ENCODE measurements around the gene HIVEP1. TPM values are rescaled to one million over a fixed set of nuclear protein-coding genes. Genes with fewer than 3 reads are reported as not detected.
A peak's percentile ranks its signal among the peaks of the same experiment; 100 is the strongest.

Gene HIVEP1
- total RNA-seq, 1 donor from 2014 or later, result 27.8 TPM

DNA sequence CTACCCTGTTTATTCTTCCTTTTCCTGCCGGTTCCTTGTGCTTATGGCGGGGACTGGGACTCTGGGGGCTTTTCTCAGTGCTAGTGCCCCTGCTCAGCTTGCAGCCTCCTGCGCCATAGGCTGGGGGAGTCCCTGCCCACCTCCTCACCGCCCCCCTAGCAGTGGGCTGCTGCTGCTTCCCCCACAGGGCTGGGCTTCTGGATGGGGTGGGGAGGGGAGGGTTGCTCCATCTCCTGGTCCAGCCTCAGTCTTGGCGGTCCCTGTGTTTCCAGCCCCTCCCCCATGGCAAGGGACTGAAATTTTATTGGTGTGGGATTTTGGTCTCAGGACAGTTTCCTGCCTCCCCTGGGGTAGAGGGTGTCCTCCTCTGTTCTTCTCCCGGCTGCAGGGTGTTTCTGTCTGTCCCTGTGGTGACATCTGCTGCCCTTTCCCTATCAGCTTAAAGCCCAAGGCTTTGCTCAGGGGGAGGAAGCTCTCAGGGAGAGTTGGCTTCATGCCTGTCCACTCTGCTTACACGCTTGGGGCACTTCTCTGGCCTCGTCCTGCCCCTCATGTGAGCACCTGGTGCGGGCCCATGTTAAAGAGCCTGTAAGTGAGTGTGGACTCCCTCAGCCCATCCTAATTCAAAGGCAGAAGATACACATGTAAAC is 100.6 kb downstream of the HIVEP1 start:
- Mint-ChIP-seq H3K4me1 (ENCODE audit: unreplicated experiment) (peaks cover 24% of the 10 kb centered on the region), H3K4me3 (ENCODE audit: unreplicated experiment) (no peak overlapping the region), H3K27ac (ENCODE audit: unreplicated experiment) (peak overlapping the region; percentile 67), H3K27me3 (ENCODE audit: unreplicated experiment) (no peaks in the 10 kb centered on the region), H3K9me3 (ENCODE audit: unreplicated experiment) (peaks cover 17% of the 10 kb centered on the region), H3K36me3 (ENCODE audit: unreplicated experiment) (peaks cover 19% of the 10 kb centered on the region)
- TF ChIP-seq, protein P1, sequence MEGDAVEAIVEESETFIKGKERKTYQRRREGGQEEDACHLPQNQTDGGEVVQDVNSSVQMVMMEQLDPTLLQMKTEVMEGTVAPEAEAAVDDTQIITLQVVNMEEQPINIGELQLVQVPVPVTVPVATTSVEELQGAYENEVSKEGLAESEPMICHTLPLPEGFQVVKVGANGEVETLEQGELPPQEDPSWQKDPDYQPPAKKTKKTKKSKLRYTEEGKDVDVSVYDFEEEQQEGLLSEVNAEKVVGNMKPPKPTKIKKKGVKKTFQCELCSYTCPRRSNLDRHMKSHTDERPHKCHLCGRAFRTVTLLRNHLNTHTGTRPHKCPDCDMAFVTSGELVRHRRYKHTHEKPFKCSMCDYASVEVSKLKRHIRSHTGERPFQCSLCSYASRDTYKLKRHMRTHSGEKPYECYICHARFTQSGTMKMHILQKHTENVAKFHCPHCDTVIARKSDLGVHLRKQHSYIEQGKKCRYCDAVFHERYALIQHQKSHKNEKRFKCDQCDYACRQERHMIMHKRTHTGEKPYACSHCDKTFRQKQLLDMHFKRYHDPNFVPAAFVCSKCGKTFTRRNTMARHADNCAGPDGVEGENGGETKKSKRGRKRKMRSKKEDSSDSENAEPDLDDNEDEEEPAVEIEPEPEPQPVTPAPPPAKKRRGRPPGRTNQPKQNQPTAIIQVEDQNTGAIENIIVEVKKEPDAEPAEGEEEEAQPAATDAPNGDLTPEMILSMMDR (IDR thresholded peaks at IDR 0.05), result no peak
- no peak for DNase-seq (ENCODE audit: extremely low spot score, unreplicated experiment)

DNA sequence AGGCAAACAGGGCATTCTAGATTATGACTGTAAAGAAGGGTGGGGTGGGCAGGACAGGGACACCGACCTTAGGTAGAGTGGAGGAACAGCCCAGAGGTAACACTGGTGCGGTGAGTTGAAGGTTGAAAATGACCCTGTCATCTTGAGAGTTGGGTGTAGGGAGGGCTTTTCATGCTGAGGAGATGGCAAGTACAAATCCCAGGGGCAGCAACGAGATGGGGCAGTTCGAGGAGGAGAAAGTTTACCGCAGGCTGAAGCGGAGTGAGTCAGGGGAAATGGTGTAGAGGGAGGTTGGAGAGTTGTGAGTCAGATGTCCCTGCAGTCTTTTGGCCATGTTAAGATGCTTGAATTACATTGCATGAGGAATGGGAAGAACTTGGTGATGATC is 101.1 kb downstream of the HIVEP1 start:
- Mint-ChIP-seq H3K4me1 (ENCODE audit: unreplicated experiment) (peaks cover 24% of the 10 kb centered on the region), H3K36me3 (ENCODE audit: unreplicated experiment) (peaks cover 21% of the 10 kb centered on the region), H3K9me3 (ENCODE audit: unreplicated experiment) (peaks cover 17% of the 10 kb centered on the region), H3K4me3 (ENCODE audit: unreplicated experiment) (no peak overlapping the region), H3K27ac (ENCODE audit: unreplicated experiment) (peak overlapping the region; percentile 59), H3K27me3 (ENCODE audit: unreplicated experiment) (no peaks in the 10 kb centered on the region)
- DNase-seq (ENCODE audit: extremely low spot score, unreplicated experiment), result no peak
- TF ChIP-seq, protein P1 (IDR thresholded peaks at IDR 0.05), result no peak

GRCh38 chr6:12114055-12114503 is 102.0 kb downstream of the HIVEP1 start:
- DNase-seq (ENCODE audit: extremely low spot score, unreplicated experiment), result no peak
- Mint-ChIP-seq H3K9me3 (ENCODE audit: unreplicated experiment) (peaks cover 17% of the 10 kb centered on the region), H3K27ac (ENCODE audit: unreplicated experiment) (no peak overlapping the region), H3K27me3 (ENCODE audit: unreplicated experiment) (no peaks in the 10 kb centered on the region), H3K4me3 (ENCODE audit: unreplicated experiment) (no peak overlapping the region), H3K36me3 (ENCODE audit: unreplicated experiment) (peaks cover 23% of the 10 kb centered on the region), H3K4me1 (ENCODE audit: unreplicated experiment) (peaks cover 24% of the 10 kb centered on the region)
- TF ChIP-seq, protein P1 (IDR thresholded peaks at IDR 0.05), result no peak

- H3K4me1 Mint-ChIP-seq (ENCODE audit: unreplicated experiment), result peaks cover 24% of the 10 kb centered on the region
- TF ChIP-seq, protein P1 (IDR thresholded peaks at IDR 0.05), result no peak
- no peak overlapping the region for H3K27ac Mint-ChIP-seq (ENCODE audit: unreplicated experiment)
- H3K27me3 Mint-ChIP-seq (ENCODE audit: unreplicated experiment), result no peaks in the 10 kb centered on the region
- H3K36me3 Mint-ChIP-seq (ENCODE audit: unreplicated experiment), result peaks cover 21% of the 10 kb centered on the region
- no peak for DNase-seq (ENCODE audit: extremely low spot score, unreplicated experiment)
- H3K9me3 Mint-ChIP-seq (ENCODE audit: unreplicated experiment), result peaks cover 18% of the 10 kb centered on the region
- no peak overlapping the region for H3K4me3 Mint-ChIP-seq (ENCODE audit: unreplicated experiment)
These were observed 102.9 kb downstream of the HIVEP1 start for GRCh38 chr6:12115001-12115400.

DNA sequence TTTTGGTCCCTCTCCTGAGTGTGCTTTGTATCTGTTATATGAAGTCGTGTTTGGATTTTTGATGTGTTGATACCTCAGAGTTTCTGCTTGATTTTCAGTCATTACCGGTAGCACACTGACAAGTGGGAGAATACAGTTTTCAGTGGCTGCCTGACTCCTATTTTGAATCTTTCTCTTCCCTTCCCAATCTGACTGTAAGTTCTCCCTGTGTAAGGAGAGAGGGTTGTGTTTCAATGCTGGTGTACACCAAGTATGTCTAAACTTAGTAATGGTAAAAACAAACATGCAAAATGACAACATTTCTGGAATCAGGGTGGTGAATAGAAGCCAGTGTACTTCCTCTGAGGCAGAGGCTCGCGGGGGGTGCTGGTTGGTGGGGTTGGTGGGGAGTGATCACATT is 103.4 kb downstream of the HIVEP1 start:
- Mint-ChIP-seq H3K4me1 (ENCODE audit: unreplicated experiment) (peaks cover 24% of the 10 kb centered on the region), H3K9me3 (ENCODE audit: unreplicated experiment) (peaks cover 22% of the 10 kb centered on the region), H3K4me3 (ENCODE audit: unreplicated experiment) (no peak overlapping the region), H3K36me3 (ENCODE audit: unreplicated experiment) (peaks cover 26% of the 10 kb centered on the region), H3K27me3 (ENCODE audit: unreplicated experiment) (no peaks in the 10 kb centered on the region), H3K27ac (ENCODE audit: unreplicated experiment) (no peak overlapping the region)
- TF ChIP-seq, protein P1 (IDR thresholded peaks at IDR 0.05), result no peak
- DNase-seq (ENCODE audit: extremely low spot score, unreplicated experiment), result no peak
